Measurements from ENCODE around the gene ARHGEF2. TPM values are rescaled to one million over a fixed set of nuclear protein-coding genes. Genes with fewer than 3 reads are reported as not detected.

The ARHGEF2 gene
- total and polyA plus RNA-seq, 9 of the 15 experiments (the other 6 are each of a cell fraction or from before 2014, with no cell fraction given) = 7.1 to 162 (median 62.2) TPM

DNA sequence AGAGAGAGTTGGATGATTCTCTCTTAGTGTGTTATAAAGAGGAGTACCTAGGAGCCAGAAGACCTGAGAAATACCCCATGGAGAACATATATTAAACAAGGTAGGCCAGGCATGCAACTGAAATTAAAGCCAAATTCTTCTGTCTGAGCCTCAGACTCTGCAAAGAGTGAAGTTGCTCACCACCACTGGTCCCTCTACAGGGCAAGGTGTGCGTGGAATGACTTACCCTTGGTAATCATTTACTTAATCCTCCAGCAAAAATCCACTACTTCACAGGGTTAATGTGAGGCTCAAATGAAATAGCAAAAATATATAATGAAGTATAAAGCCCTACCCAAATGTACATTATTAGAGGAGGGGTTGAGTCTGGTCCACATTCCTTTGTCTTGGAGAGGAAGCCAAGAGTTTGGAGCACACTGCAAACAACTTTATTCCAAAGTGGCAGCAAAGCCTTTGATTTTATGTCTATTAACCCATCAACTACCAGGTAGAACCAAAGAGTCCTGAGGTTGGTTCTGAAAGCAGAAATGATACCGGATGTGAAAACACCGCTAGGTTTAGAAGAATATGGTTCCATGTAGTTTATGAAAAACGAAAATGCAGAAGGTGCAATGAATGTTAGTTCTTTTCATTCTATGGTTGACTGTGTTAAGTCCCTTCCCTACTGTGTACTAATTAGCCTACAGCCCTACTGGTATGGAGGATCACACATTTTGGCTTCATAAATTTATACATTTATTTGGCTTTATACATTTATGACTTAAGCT lies 33.9 kb upstream of the ARHGEF2 start:
- peaks cover 79% of the 10 kb centered on the region for H3K36me3 ChIP-seq (ENCODE audit: control insufficient read depth, insufficient read depth, low read length)
- H3K79me2 ChIP-seq (ENCODE audit: control insufficient read depth, insufficient read depth, low read length) = no peaks in the 10 kb centered on the region
- no peak overlapping the region for H3K27ac ChIP-seq (ENCODE audit: extremely low read depth, low read depth, low read length)
- no peaks in the 10 kb centered on the region for H4K20me1 ChIP-seq (replicated peaks; ENCODE audit: control insufficient read depth, insufficient read depth, low read length)
- H3K27me3 ChIP-seq (ENCODE audit: control insufficient read depth in 2 of 2, insufficient read depth in 2 of 2, low read length in 2 of 2) = no peaks in the 10 kb centered on the region
- FAIRE-seq (no peak), ATAC-seq (no peak), DNase-seq (ENCODE audit: extremely low read depth in 1 of 4, low spot score in 3 of 4) (no peak)
- H3K4me3 ChIP-seq = no peak overlapping the region
- no peaks in the 10 kb centered on the region for H3K9me1 ChIP-seq (ENCODE audit: control insufficient read depth, insufficient read depth, low read length)
- no peak overlapping the region for H3K9ac ChIP-seq (ENCODE audit: insufficient read depth in 1 of 2, low read depth in 2 of 2, low read length in 2 of 2)
- H3K9me3 ChIP-seq (replicated peaks; ENCODE audit: control insufficient read depth, insufficient read depth, low read depth, low read length) = no peaks in the 10 kb centered on the region
- no peak overlapping the region for H3K4me2 ChIP-seq (ENCODE audit: insufficient read depth, low read length)
- 91% methylated on average over 4 of the region's 4 CpGs for WGBS (ENCODE audit: insufficient coverage, low coverage, missing lambda C conversion rate)
- POLR2A ChIA-PET = no interaction called here
- CTCF ChIA-PET (ENCODE audit: low intra/inter-chr PET ratio) = no interaction called here
- TF ChIP-seq ZNF23 (CRISPR knock-in tag; IDR thresholded peaks at IDR 0.05) (no peak), CBX3 (IDR thresholded peaks at IDR 0.05; ENCODE audit: borderline replicate concordance in 1 of 2, low read length in 2 of 2) (no peak), POLR2B (IDR thresholded peaks at IDR 0.05; ENCODE audit: low read depth, partially characterized antibody) (no peak)
- TF ChIP-seq, protein P1, sequence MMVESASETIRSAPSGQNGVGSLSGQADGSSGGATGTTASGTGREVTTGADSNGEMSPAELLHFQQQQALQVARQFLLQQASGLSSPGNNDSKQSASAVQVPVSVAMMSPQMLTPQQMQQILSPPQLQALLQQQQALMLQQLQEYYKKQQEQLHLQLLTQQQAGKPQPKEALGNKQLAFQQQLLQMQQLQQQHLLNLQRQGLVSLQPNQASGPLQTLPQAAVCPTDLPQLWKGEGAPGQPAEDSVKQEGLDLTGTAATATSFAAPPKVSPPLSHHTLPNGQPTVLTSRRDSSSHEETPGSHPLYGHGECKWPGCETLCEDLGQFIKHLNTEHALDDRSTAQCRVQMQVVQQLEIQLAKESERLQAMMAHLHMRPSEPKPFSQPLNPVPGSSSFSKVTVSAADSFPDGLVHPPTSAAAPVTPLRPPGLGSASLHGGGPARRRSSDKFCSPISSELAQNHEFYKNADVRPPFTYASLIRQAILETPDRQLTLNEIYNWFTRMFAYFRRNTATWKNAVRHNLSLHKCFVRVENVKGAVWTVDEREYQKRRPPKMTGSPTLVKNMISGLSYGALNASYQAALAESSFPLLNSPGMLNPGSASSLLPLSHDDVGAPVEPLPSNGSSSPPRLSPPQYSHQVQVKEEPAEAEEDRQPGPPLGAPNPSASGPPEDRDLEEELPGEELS (CRISPR knock-in tag; IDR thresholded peaks at IDR 0.05; ENCODE audit: borderline replicate concordance) = no peak
- TF ChIP-seq, protein P2, sequence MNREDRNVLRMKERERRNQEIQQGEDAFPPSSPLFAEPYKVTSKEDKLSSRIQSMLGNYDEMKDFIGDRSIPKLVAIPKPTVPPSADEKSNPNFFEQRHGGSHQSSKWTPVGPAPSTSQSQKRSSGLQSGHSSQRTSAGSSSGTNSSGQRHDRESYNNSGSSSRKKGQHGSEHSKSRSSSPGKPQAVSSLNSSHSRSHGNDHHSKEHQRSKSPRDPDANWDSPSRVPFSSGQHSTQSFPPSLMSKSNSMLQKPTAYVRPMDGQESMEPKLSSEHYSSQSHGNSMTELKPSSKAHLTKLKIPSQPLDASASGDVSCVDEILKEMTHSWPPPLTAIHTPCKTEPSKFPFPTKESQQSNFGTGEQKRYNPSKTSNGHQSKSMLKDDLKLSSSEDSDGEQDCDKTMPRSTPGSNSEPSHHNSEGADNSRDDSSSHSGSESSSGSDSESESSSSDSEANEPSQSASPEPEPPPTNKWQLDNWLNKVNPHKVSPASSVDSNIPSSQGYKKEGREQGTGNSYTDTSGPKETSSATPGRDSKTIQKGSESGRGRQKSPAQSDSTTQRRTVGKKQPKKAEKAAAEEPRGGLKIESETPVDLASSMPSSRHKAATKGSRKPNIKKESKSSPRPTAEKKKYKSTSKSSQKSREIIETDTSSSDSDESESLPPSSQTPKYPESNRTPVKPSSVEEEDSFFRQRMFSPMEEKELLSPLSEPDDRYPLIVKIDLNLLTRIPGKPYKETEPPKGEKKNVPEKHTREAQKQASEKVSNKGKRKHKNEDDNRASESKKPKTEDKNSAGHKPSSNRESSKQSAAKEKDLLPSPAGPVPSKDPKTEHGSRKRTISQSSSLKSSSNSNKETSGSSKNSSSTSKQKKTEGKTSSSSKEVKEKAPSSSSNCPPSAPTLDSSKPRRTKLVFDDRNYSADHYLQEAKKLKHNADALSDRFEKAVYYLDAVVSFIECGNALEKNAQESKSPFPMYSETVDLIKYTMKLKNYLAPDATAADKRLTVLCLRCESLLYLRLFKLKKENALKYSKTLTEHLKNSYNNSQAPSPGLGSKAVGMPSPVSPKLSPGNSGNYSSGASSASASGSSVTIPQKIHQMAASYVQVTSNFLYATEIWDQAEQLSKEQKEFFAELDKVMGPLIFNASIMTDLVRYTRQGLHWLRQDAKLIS (CRISPR knock-in tag; IDR thresholded peaks at IDR 0.05) = no peak
- TF ChIP-seq, protein P3, sequence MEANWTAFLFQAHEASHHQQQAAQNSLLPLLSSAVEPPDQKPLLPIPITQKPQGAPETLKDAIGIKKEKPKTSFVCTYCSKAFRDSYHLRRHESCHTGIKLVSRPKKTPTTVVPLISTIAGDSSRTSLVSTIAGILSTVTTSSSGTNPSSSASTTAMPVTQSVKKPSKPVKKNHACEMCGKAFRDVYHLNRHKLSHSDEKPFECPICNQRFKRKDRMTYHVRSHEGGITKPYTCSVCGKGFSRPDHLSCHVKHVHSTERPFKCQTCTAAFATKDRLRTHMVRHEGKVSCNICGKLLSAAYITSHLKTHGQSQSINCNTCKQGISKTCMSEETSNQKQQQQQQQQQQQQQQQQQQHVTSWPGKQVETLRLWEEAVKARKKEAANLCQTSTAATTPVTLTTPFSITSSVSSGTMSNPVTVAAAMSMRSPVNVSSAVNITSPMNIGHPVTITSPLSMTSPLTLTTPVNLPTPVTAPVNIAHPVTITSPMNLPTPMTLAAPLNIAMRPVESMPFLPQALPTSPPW (CRISPR knock-in tag; IDR thresholded peaks at IDR 0.05) = no peak
- no peaks in the 10 kb centered on the region for H3K4me1 ChIP-seq (replicated peaks in 1 of 2; ENCODE audit: control insufficient read depth in 2 of 2, insufficient read depth in 2 of 2, low read length in 2 of 2)
- intact Hi-C loops (cut with micrococcal nuclease) = no loop called here
- in situ Hi-C loops (cut with MboI) = no loop called here
- H2AFZ ChIP-seq (ENCODE audit: low read depth, low read length) = no peak overlapping the region
- no TSS peak for BruUV-seq (replicated peaks)

Measured in K562 (cell line).